Measurements from ENCODE around the gene KCNAB1.

The KCNAB1 gene

DNA sequence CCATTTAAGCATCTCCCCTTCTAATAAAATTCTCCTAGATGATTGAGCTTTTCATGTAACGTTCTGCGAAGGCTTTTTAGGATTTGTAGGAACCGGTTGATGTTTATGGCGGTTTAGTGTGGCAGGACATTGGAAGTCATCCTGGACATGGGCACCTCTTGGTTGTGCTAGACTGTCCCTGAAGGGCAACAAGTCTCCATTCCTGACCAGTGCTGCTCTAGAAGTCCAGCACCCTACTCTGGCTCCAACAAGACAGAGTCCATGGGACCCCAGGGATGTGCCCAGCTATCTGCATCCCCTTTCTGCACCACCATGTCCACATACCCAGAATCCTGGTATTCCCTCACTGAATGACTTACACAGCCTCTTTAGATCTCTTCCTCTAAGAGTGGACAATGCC lies 46.4 kb downstream of the KCNAB1 start:
- H3K14ac ChIP-seq (ENCODE audit: low read length in 2 of 2): no peak overlapping the region
- H3K23ac ChIP-seq (ENCODE audit: low read length in 2 of 2): no peak overlapping the region

DNA sequence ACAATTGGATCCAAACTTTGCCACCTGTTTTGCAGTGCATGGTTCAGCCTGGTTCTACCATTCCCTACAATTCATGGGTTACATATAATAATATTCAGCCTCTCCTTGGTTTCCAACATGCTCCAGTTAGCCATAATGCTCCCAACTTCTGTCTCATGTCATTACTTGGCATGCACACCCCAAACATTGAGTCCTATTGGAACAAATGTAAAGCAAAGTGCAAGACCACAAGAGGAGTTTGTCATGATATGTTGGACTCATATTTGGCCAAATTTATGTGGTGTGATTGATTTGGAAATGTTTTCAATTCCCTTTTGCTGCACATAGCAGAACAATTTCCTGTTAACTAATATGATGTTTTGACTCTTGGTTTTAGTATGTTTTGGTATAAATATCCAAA lies 50.2 kb downstream of the KCNAB1 start:
- no peak overlapping the region for H3K23ac ChIP-seq (ENCODE audit: low read length in 2 of 2)
- H3K14ac ChIP-seq (ENCODE audit: low read length in 2 of 2): no peak overlapping the region
- no peak overlapping the region for H2AFZ ChIP-seq (ENCODE audit: low read depth, low read length)
- H3K79me1 ChIP-seq (replicated peaks; ENCODE audit: low read length, poor library complexity, severe bottlenecking): no peaks in the 10 kb centered on the region
- no peak overlapping the region for H4K8ac ChIP-seq (ENCODE audit: low read length)
- H4K91ac ChIP-seq (ENCODE audit: low read length): no peak overlapping the region
- H3K4me1 ChIP-seq (ENCODE audit: control insufficient read depth, insufficient read depth, low read depth, low read length): peaks cover 3% of the 10 kb centered on the region
- no peak overlapping the region for H3K4me2 ChIP-seq (ENCODE audit: low read length, poor library complexity, severe bottlenecking)
- H2BK15ac ChIP-seq (ENCODE audit: low read depth, poor library complexity, severe bottlenecking): no peak overlapping the region
- DNase-seq: no peak
- no peaks in the 10 kb centered on the region for H3K27me3 ChIP-seq (ENCODE audit: control insufficient read depth in 1 of 2, insufficient read depth in 1 of 2, low read length in 2 of 2)
- H2BK12ac ChIP-seq (ENCODE audit: low read length in 2 of 2): no peak overlapping the region
- no peak overlapping the region for H3K27ac ChIP-seq (ENCODE audit: low read length, poor library complexity, severe bottlenecking)
- no peak overlapping the region for H2BK120ac ChIP-seq (ENCODE audit: low read depth, low read length)
- H2AK5ac ChIP-seq (ENCODE audit: low read length, severe bottlenecking): no peak overlapping the region
- H3K9me3 ChIP-seq (ENCODE audit: control insufficient read depth, low read length): no peaks in the 10 kb centered on the region
- no peak overlapping the region for H3K18ac ChIP-seq (ENCODE audit: low read depth in 1 of 2, low read length in 2 of 2)
- no peaks in the 10 kb centered on the region for H3K36me3 ChIP-seq (ENCODE audit: control insufficient read depth in 1 of 2, insufficient read depth in 2 of 2, low read depth in 1 of 2, low read length in 2 of 2)
- no peak overlapping the region for H3K4ac ChIP-seq (ENCODE audit: low read depth in 1 of 2, low read length in 2 of 2)
- H3K9ac ChIP-seq (ENCODE audit: low read length): no peak overlapping the region
- H2BK5ac ChIP-seq (ENCODE audit: low read depth, low read length, poor library complexity, severe bottlenecking): no peak overlapping the region
- no peak overlapping the region for H3K4me3 ChIP-seq (ENCODE audit: insufficient read depth in 1 of 2, low read depth in 1 of 2, low read length in 2 of 2)

More for the DNA sequence above, 46.4 kb downstream of the KCNAB1 start:
- H3K4me1 ChIP-seq (ENCODE audit: control insufficient read depth, insufficient read depth, low read depth, low read length): no peaks in the 10 kb centered on the region
- H3K36me3 ChIP-seq (ENCODE audit: control insufficient read depth in 1 of 2, insufficient read depth in 2 of 2, low read depth in 1 of 2, low read length in 2 of 2): no peaks in the 10 kb centered on the region
- no peak overlapping the region for H2AFZ ChIP-seq (ENCODE audit: low read depth, low read length)
- H3K4ac ChIP-seq (ENCODE audit: low read depth in 1 of 2, low read length in 2 of 2): no peak overlapping the region
- H3K9me3 ChIP-seq (ENCODE audit: control insufficient read depth, low read length): no peaks in the 10 kb centered on the region
- H2BK12ac ChIP-seq (ENCODE audit: low read length in 2 of 2): no peak overlapping the region
- no peak overlapping the region for H3K4me3 ChIP-seq (ENCODE audit: insufficient read depth in 1 of 2, low read depth in 1 of 2, low read length in 2 of 2)
- no peak overlapping the region for H3K18ac ChIP-seq (ENCODE audit: low read depth in 1 of 2, low read length in 2 of 2)
- H2BK15ac ChIP-seq (ENCODE audit: low read depth, poor library complexity, severe bottlenecking): no peak overlapping the region
- H3K27me3 ChIP-seq (ENCODE audit: control insufficient read depth in 1 of 2, insufficient read depth in 1 of 2, low read length in 2 of 2): no peaks in the 10 kb centered on the region
- H3K79me1 ChIP-seq (replicated peaks; ENCODE audit: low read length, poor library complexity, severe bottlenecking): no peaks in the 10 kb centered on the region
- H2AK5ac ChIP-seq (ENCODE audit: low read length, severe bottlenecking): no peak overlapping the region
- H3K27ac ChIP-seq (ENCODE audit: low read length, poor library complexity, severe bottlenecking): no peak overlapping the region
- H4K91ac ChIP-seq (ENCODE audit: low read length): no peak overlapping the region
- no peak overlapping the region for H3K9ac ChIP-seq (ENCODE audit: low read length)
- no peak overlapping the region for H2BK5ac ChIP-seq (ENCODE audit: low read depth, low read length, poor library complexity, severe bottlenecking)
- DNase-seq: no peak
- H2BK120ac ChIP-seq (ENCODE audit: low read depth, low read length): no peak overlapping the region
- no peak overlapping the region for H3K4me2 ChIP-seq (ENCODE audit: low read length, poor library complexity, severe bottlenecking)
- WGBS: 97% methylated on average over 4 of the region's 4 CpGs
- no peak overlapping the region for H4K8ac ChIP-seq (ENCODE audit: low read length)

DNA sequence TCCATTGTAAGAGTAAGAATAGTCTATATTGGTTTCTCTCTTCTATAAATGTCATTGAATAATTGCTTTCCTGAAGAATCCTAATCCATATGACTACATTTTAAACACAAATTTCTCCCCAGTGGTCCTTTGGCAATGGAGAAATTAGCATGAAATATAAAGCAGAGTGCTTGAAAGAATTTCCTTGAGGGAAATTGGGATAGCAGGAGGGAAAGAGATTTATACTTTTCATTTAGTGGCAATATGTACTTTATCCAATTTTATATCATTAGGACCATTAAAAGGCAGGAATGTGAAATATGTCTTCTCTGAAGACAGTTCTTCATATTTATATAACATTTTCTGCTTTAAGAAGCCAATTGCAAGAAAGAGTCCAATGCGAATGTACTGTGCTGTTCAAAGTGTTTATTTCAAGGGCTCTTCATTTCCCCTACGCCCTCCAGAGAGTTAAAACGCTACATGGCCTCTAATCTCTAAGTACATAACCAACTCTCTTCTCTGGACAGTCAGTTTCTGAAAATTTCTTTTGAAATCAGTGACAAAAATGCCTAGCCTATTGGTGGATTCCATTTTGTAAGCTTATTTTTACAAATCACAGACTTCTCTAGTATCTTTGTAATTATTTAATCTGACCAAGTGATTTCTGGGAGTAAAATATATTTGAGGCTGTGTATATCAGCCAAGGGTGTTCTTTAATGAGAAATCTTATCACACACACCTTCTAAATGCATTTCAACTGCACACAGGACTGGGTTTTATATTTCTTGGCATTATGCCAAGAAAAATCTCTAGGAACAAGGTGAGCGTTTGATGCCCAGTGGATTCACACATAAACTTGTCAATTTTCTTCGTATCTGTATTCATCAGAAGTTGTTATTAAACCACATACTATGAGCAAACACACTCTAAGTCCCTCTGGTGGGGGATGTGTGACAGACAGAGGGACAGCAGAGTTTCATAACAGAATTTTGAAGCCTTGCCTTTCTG lies 51.2 kb downstream of the KCNAB1 start:
- Histone ChIP-seq H3K36me3 (ENCODE audit: control insufficient read depth in 1 of 2, insufficient read depth in 2 of 2, low read depth in 1 of 2, low read length in 2 of 2) (no peaks in the 10 kb centered on the region), H3K79me1 (replicated peaks; ENCODE audit: low read length, poor library complexity, severe bottlenecking) (no peaks in the 10 kb centered on the region), H3K18ac (ENCODE audit: low read depth in 1 of 2, low read length in 2 of 2) (no peak overlapping the region), H2AFZ (ENCODE audit: low read depth, low read length) (no peak overlapping the region), H3K4me3 (ENCODE audit: insufficient read depth in 1 of 2, low read depth in 1 of 2, low read length in 2 of 2) (no peak overlapping the region), H3K4ac (ENCODE audit: low read depth in 1 of 2, low read length in 2 of 2) (no peak overlapping the region), H2BK12ac (ENCODE audit: low read length in 2 of 2) (no peak overlapping the region), H3K9me3 (ENCODE audit: control insufficient read depth, low read length) (no peaks in the 10 kb centered on the region), H3K27me3 (ENCODE audit: control insufficient read depth in 1 of 2, insufficient read depth in 1 of 2, low read length in 2 of 2) (no peaks in the 10 kb centered on the region), H4K8ac (ENCODE audit: low read length) (no peak overlapping the region), H2BK5ac (ENCODE audit: low read depth, low read length, poor library complexity, severe bottlenecking) (no peak overlapping the region), H3K23ac (ENCODE audit: low read length in 2 of 2) (no peak overlapping the region), H2BK120ac (ENCODE audit: low read depth, low read length) (no peak overlapping the region), H3K27ac (ENCODE audit: low read length, poor library complexity, severe bottlenecking) (no peak overlapping the region), H2AK5ac (ENCODE audit: low read length, severe bottlenecking) (no peak overlapping the region), H3K4me1 (ENCODE audit: control insufficient read depth, insufficient read depth, low read depth, low read length) (peaks cover 3% of the 10 kb centered on the region), H3K4me2 (ENCODE audit: low read length, poor library complexity, severe bottlenecking) (no peak overlapping the region), H4K91ac (ENCODE audit: low read length) (no peak overlapping the region), H2BK15ac (ENCODE audit: low read depth, poor library complexity, severe bottlenecking) (no peak overlapping the region), H3K14ac (ENCODE audit: low read length in 2 of 2) (no peak overlapping the region), H3K9ac (ENCODE audit: low read length) (no peak overlapping the region)
- WGBS: 71% methylated on average over 3 of the region's 5 CpGs
- no peak for DNase-seq

DNA sequence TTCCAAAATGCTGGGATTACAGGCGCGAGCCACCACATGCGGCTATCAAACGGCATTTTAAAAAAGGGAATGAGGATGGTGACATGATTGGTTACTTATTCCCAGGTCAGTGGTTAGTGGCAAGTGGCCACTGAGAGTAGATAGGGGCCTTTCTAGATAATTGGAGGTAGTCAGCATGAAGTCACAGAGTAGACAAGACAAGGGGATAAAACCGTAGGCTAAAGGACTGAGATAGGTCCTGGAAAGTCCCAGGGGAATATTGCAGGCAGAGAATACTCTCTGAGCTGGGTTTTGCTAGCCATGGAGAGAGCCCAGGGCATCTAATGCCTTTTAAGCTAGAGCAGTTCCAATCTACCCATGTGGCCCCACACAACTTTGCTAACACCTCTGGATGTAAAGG lies 52.2 kb downstream of the KCNAB1 start:
- Histone ChIP-seq H4K8ac (ENCODE audit: low read length) (no peak overlapping the region), H3K4ac (ENCODE audit: low read depth in 1 of 2, low read length in 2 of 2) (no peak overlapping the region), H2AFZ (ENCODE audit: low read depth, low read length) (no peak overlapping the region), H3K23ac (ENCODE audit: low read length in 2 of 2) (no peak overlapping the region), H3K36me3 (ENCODE audit: control insufficient read depth in 1 of 2, insufficient read depth in 2 of 2, low read depth in 1 of 2, low read length in 2 of 2) (no peaks in the 10 kb centered on the region), H3K18ac (ENCODE audit: low read depth in 1 of 2, low read length in 2 of 2) (no peak overlapping the region), H2BK120ac (ENCODE audit: low read depth, low read length) (no peak overlapping the region), H3K9ac (ENCODE audit: low read length) (no peak overlapping the region), H2BK15ac (ENCODE audit: low read depth, poor library complexity, severe bottlenecking) (no peak overlapping the region), H2BK12ac (ENCODE audit: low read length in 2 of 2) (no peak overlapping the region), H3K27me3 (ENCODE audit: control insufficient read depth in 1 of 2, insufficient read depth in 1 of 2, low read length in 2 of 2) (no peaks in the 10 kb centered on the region), H3K27ac (ENCODE audit: low read length, poor library complexity, severe bottlenecking) (no peak overlapping the region), H2BK5ac (ENCODE audit: low read depth, low read length, poor library complexity, severe bottlenecking) (no peak overlapping the region), H3K9me3 (ENCODE audit: control insufficient read depth, low read length) (no peaks in the 10 kb centered on the region), H3K4me3 (ENCODE audit: insufficient read depth in 1 of 2, low read depth in 1 of 2, low read length in 2 of 2) (no peak overlapping the region), H2AK5ac (ENCODE audit: low read length, severe bottlenecking) (no peak overlapping the region), H3K4me2 (ENCODE audit: low read length, poor library complexity, severe bottlenecking) (no peak overlapping the region), H3K14ac (ENCODE audit: low read length in 2 of 2) (no peak overlapping the region), H4K91ac (ENCODE audit: low read length) (no peak overlapping the region), H3K79me1 (replicated peaks; ENCODE audit: low read length, poor library complexity, severe bottlenecking) (no peaks in the 10 kb centered on the region), H3K4me1 (ENCODE audit: control insufficient read depth, insufficient read depth, low read depth, low read length) (peaks cover 5% of the 10 kb centered on the region)
- DNase-seq: no peak
- WGBS: 89% methylated on average over 5 of the region's 5 CpGs
